Measurements from ENCODE around the gene PLXNB3. TPM values are rescaled to one million over a fixed set of nuclear protein-coding genes. Genes with fewer than 3 reads are reported as not detected.

PLXNB3 gene
- total RNA-seq = 8.5 to 36.3 TPM (median 34.8 TPM) in 3 replicates
- long read RNA-seq, full-length matches to known transcripts = 1 of 30 reads
- long read RNA-seq, partial matches to known transcripts = 12 of 30 reads
- long read RNA-seq, other reads (novel, unspliced or antisense) = 17 of 30 reads

GRCh38 chrX:153763989-153764755 is at the start of gene PLXNB3:
Gene PLXNB3 (plus strand): TSS chrX:153764249. CDS start chrX:153765536, 1,287 bp downstream.
- H3K27ac Mint-ChIP-seq (ENCODE audit: unreplicated experiment) = peak within 1 kb of the TSS; percentile 61
- H3K36me3 Mint-ChIP-seq (ENCODE audit: low read depth) = no peaks in the 10 kb centered on the region
- TF ChIP-seq CTCF (IDR thresholded peaks at IDR 0.05) = peak; percentile 87
- H3K4me1 Mint-ChIP-seq (ENCODE audit: low read depth) = peaks cover 11% of the 10 kb centered on the region
- no peaks in the 10 kb centered on the region for H3K27me3 Mint-ChIP-seq (ENCODE audit: low read depth)
- no peaks in the 10 kb centered on the region for H3K9me3 Mint-ChIP-seq (ENCODE audit: low read depth)
- peak; percentile 96 for DNase-seq (ENCODE audit: low spot score)
- peak within 1 kb of the TSS; percentile 74 for H3K4me3 Mint-ChIP-seq (ENCODE audit: unreplicated experiment)

GRCh38 chrX:153714256-153714655 is 49.8 kb upstream of the PLXNB3 start:
- DNase-seq (ENCODE audit: low spot score) = no peak

GRCh38 chrX:153717445-153717844 is 46.6 kb upstream of the PLXNB3 start:
- Mint-ChIP-seq H3K27me3 (ENCODE audit: low read depth) (no peaks in the 10 kb centered on the region), H3K36me3 (ENCODE audit: low read depth) (peaks cover 5% of the 10 kb centered on the region), H3K9me3 (ENCODE audit: low read depth) (peaks cover 2% of the 10 kb centered on the region), H3K27ac (ENCODE audit: unreplicated experiment) (no peak overlapping the region), H3K4me3 (ENCODE audit: unreplicated experiment) (no peak overlapping the region), H3K4me1 (ENCODE audit: low read depth) (peaks cover 6% of the 10 kb centered on the region)
- no peak for DNase-seq (ENCODE audit: low spot score)
- no peak for TF ChIP-seq CTCF (IDR thresholded peaks at IDR 0.05)

More at GRCh38 chrX:153714256-153714655, 49.8 kb upstream of the PLXNB3 start:
- Mint-ChIP-seq H3K27ac (ENCODE audit: unreplicated experiment) (no peak overlapping the region), H3K4me3 (ENCODE audit: unreplicated experiment) (no peak overlapping the region), H3K36me3 (ENCODE audit: low read depth) (peaks cover 6% of the 10 kb centered on the region), H3K27me3 (ENCODE audit: low read depth) (no peaks in the 10 kb centered on the region), H3K9me3 (ENCODE audit: low read depth) (peaks cover 2% of the 10 kb centered on the region), H3K4me1 (ENCODE audit: low read depth) (no peaks in the 10 kb centered on the region)
- TF ChIP-seq CTCF (IDR thresholded peaks at IDR 0.05) = no peak

- no peak for TF ChIP-seq CTCF (IDR thresholded peaks at IDR 0.05)
- Mint-ChIP-seq H3K36me3 (ENCODE audit: low read depth) (no peaks in the 10 kb centered on the region), H3K9me3 (ENCODE audit: low read depth) (no peaks in the 10 kb centered on the region), H3K27ac (ENCODE audit: unreplicated experiment) (no peak overlapping the region), H3K27me3 (ENCODE audit: low read depth) (no peaks in the 10 kb centered on the region), H3K4me1 (ENCODE audit: low read depth) (peaks cover 12% of the 10 kb centered on the region), H3K4me3 (ENCODE audit: unreplicated experiment) (no peak overlapping the region)
- no peak for DNase-seq (ENCODE audit: low spot score)
These were observed 44.8 kb upstream of the PLXNB3 start for GRCh38 chrX:153719238-153719637.

- no peak for TF ChIP-seq CTCF (IDR thresholded peaks at IDR 0.05)
- Mint-ChIP-seq H3K4me1 (ENCODE audit: low read depth) (peaks cover 12% of the 10 kb centered on the region), H3K4me3 (ENCODE audit: unreplicated experiment) (no peak overlapping the region), H3K27ac (ENCODE audit: unreplicated experiment) (no peak overlapping the region), H3K9me3 (ENCODE audit: low read depth) (no peaks in the 10 kb centered on the region), H3K27me3 (ENCODE audit: low read depth) (no peaks in the 10 kb centered on the region), H3K36me3 (ENCODE audit: low read depth) (no peaks in the 10 kb centered on the region)
- no peak for DNase-seq (ENCODE audit: low spot score)
These were observed 44.3 kb upstream of the PLXNB3 start for GRCh38 chrX:153719701-153720100.
